HG03432 (cell line): Measurements from ENCODE around the gene AQP3.
"Not testable (repeated sequence)": the region's sequence is repeated elsewhere in the genome, so short reads cannot be mapped to it uniquely, and the experiment has no call there.

ENCODE experiments used
- ATAC-seq: cut with Tn5 transposase; IDR thresholded peaks from one replicate; pipeline ENCODE4 v1.9.1; 2021; ENCODE audit warnings: mild to moderate bottlenecking, moderate library complexity; ENCODE audit not compliant: unreplicated experiment

AQP3 gene

GRCh38 chr9:33446946-33447798, at the start of gene AQP3:
AQP3 (minus strand) TSS chr9:33447593; CDS start chr9:33447530, 63 bp downstream.
- ATAC-seq = peak; percentile 28

GRCh38 chr9:33493819-33494218, 46.4 kb upstream of the AQP3 start:
- ATAC-seq = not testable (repeated sequence)

GRCh38 chr9:33489066-33489465, 41.7 kb upstream of the AQP3 start:
- no peak for ATAC-seq

- ATAC-seq = not testable (repeated sequence)
These were observed 37.9 kb upstream of the AQP3 start for GRCh38 chr9:33485312-33485711.

GRCh38 chr9:33480976-33481375, 33.6 kb upstream of the AQP3 start:
- ATAC-seq = no peak

GRCh38 chr9:33480106-33480505, 32.7 kb upstream of the AQP3 start:
- ATAC-seq = no peak

GRCh38 chr9:33476503-33476902, 29.1 kb upstream of the AQP3 start:
- no peak for ATAC-seq

- ATAC-seq = no peak
These were observed 28.0 kb upstream of the AQP3 start for GRCh38 chr9:33475357-33475756.

GRCh38 chr9:33473643-33474352, 26.4 kb upstream of the AQP3 start, which contains the start of gene NOL6:
NOL6 (minus strand) TSS chr9:33473924; CDS start chr9:33473842, 82 bp downstream.
- ATAC-seq = peak; percentile 99

- ATAC-seq = no peak
These were observed 25.7 kb upstream of the AQP3 start for GRCh38 chr9:33472881-33473615.

GRCh38 chr9:33472171-33472880, 24.9 kb upstream of the AQP3 start:
- ATAC-seq = no peak

GRCh38 chr9:33471361-33471760, 24.0 kb upstream of the AQP3 start:
- ATAC-seq = no peak

GRCh38 chr9:33469891-33470290, 22.5 kb upstream of the AQP3 start:
- no peak for ATAC-seq

- no peak for ATAC-seq
These were observed 21.6 kb upstream of the AQP3 start for GRCh38 chr9:33468797-33469621.

- no peak for ATAC-seq
These were observed 20.9 kb upstream of the AQP3 start for GRCh38 chr9:33468215-33468730.

GRCh38 chr9:33467526-33467925, 20.1 kb upstream of the AQP3 start:
- ATAC-seq = no peak

- no peak for ATAC-seq
These were observed 19.4 kb upstream of the AQP3 start for GRCh38 chr9:33466565-33467495.
